GM18520 (cell line): ENCODE data around the gene CBARP.
A peak's percentile ranks its signal among the peaks of the same experiment; 100 is the strongest.

Source experiments
- ATAC-seq: cut with Tn5 transposase; IDR thresholded peaks from one replicate; pipeline ENCODE4 v1.9.1; 2021; ENCODE audit not compliant: unreplicated experiment

Gene CBARP

DNA sequence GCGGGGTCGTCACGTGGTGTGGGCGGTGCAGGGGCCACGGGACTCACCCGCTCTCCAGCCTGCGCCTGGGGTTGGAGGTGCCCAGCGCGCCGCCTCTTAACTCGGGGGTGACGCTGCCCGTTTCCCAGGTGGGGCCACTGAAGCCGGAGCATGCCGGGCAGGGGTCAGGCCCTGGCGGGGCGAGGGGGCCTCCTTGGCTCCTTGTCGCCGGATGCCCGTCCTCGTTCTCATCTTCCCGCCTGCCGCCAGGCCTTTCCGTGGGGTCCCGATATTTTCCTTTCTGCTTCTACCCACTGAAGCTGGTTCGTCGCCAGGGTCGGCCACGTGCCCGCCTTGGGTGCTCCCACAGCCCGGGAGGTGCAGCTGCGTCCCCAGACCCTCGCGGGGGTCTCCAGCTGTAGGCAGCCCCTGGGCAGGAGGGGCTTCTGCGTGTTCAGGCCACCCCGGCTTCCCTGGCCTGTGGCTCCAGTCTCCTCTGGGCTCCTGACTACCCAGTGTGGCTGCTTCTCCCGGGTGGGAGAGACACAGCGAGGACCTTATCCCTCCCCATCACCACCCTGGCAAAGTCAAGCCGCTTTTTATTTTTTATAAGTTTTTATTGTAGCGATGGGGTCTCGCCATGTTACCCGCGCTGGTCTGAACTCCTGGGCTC lies 38.3 kb upstream of the CBARP start:
- no peak for ATAC-seq

- ATAC-seq = peak; percentile 80
Measured at GRCh38 chr19:1275260-1275975, 37.6 kb upstream of the CBARP start, which contains the start of gene FAM174C. FAM174C (plus strand) TSS chr19:1275530; CDS start chr19:1275550, 20 bp downstream.

- no peak for ATAC-seq
Measured at GRCh38 chr19:1274852-1275259, 37.1 kb upstream of the CBARP start.

DNA sequence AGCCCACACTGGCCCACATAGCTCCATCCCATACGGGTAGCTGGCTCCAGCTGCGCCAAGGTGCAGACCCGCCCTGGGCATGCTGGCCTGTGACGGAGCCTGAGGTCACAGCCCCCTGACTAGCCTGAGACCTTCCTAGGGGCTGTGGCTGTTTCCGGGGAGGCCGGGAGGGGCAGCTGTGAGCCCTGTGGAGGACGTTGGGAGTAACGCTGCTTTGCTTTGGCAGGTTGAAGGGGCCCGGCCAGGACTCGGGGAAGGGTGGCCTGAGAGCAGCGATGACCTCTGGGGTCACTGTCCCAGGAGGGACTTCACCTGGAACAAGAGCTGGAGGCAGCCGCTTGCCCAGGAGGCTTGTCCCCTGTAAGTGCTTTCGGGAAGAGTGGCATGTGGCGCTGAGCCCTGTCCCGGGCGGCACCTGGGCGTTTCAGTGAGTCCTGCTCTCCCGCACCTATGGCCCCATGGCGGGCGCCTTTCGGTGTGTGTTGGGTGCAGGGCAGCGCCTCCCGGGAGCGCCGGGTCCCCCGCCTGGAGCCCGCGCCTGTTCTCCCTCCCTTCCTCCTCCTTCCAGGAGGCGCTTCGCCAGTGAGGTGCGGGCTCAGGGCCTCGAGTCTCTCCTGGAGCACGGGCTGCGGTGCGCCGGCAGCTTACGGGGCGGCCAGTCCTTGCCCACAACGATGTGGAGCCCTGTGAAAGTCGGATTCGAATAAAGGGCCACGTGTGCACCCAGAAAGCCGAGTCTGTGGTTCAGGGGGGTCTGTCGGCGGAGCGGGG lies 36.5 kb upstream of the CBARP start:
- ATAC-seq = no peak

- no peak for ATAC-seq
Measured at GRCh38 chr19:1273263-1274041, 35.6 kb upstream of the CBARP start.

DNA sequence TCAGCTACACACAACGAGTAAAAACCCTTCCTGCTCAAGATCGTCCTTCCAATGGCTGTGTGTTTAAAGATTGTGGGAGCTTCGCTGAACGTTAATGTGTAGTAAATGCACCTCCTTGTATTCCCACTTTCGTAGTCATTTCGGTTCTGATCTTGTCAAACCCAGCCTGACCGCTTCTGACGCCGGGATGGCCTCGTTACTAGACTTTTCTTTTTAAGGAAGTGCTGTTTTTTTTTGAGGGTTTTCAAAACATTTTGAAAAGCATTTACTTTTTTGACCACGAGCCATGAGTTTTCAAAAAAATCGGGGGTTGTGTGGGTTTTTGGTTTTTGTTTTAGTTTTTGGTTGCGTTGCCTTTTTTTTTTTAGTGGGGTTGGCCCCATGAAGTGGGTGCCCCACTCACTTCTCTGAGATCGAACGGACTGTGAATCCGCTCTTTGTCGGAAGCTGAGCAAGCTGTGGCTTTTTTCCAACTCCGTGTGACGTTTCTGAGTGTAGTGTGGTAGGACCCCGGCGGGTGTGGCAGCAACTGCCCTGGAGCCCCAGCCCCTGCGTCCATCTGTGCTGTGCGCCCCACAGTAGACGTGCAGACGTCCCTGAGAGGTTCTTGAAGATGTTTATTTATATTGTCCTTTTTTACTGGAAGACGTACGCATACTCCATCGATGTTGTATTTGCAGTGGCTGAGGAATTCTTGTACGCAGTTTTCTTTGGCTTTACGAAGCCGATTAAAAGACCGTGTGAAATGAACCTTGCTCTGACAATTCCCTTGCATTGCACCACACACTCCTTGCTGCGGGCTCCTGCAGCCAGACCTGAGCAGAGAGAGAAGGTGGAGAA lies 34.8 kb upstream of the CBARP start:
- ATAC-seq = no peak

- ATAC-seq = no peak
Measured at GRCh38 chr19:1271528-1272422, 34.0 kb upstream of the CBARP start.

DNA sequence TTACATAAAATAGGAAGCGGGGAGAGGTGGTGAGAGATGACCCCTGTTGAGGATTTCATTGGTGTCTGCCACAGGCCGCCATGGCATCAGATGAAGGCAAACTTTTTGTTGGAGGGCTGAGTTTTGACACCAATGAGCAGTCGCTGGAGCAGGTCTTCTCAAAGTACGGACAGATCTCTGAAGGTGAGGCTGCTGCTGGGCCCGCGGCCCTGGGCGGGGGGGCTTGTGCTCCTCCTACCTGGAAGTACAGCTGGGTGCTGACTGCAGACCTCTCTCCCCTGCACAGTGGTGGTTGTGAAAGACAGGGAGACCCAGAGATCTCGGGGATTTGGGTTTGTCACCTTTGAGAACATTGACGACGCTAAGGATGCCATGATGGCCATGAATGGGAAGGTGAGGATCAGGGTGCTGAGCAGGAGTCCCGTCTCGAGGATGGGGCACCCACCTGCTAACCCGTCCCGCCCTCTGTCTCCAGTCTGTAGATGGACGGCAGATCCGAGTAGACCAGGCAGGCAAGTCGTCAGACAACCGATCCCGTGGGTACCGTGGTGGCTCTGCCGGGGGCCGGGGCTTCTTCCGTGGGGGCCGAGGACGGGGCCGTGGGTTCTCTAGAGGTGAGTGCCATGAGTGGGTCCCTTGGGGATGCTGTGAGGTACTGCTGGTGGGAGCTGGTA lies 33.2 kb upstream of the CBARP start:
- ATAC-seq = no peak

DNA sequence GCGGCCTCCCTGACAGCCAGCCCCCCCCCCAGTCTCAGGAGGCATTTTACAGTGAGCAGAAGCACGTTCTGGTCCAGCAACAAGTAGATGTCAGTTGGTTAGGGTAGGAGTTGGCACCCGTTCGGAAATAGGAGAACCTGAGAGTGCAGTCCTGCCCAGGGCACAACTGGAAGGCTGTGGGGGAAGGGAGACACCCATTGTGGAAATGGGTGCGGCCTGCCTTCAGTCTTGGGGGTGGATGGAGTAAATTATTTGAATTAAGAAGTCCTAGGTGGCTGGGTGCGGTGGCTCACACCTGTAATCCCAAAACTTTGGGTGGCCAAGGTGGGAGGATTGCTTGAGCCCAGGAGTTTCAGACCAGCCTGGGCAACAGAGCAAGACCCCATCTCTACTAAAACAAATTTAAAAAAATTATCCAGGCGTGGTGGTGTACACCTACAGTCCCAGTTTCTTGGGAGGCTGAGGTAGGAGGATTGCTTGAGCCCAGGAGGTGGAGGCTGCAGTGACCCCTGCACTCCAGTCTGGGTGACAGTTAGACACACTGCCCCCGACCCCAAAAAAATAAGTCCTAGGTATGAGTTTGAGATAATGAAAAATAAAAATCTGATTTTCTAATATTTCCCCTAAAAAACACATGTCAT lies 32.5 kb upstream of the CBARP start:
- ATAC-seq = no peak

GRCh38 chr19:1269478-1270212 lies 31.8 kb upstream of the CBARP start:
- ATAC-seq = peak; percentile 24

GRCh38 chr19:1269065-1269477 lies 31.3 kb upstream of the CBARP start, which contains the start of gene CIRBP:
CIRBP (plus strand) TSS chr19:1269332; CDS start chr19:1270934, 1,602 bp downstream.
- peak; percentile 46 for ATAC-seq

DNA sequence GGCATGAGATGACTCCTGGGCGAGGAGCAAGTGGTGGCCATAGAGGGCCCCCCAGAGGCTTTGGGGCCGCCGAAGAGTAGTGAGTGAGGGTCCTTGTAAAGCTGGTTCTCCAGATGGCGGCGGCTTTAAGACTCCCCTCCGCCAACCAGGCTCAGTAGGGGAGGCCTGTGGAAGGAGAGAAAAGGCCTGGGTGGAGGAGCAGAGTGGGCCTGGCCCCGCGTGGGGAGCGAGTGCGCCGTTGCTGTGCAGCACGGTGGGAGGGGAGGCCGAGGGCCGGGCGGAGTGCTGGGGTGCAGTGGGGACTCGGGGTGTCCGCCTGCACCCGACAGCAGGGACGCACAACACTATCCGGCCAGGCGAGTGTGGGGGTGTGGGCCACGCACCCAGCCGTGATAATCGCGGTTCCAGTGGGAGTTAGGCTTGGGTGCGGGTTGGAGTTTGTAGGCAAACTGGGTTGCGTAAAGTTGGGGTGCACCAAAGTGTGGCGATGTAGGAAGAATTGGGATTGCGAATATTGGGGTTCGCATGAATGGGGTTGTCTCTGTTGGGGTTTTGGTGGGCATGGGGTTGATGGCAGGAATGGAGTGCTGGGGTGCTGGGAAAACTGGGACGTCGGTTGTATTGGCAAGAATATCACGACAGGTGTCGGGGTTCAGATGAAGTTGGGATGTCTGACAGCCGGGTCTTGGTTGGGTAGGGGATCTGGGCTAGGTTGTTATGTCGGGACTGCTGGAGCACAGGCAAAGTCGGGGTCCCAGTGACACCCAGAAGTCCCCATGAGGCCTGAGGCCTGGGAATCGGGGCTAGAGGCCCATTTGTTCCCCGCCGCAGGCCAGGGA lies 30.6 kb upstream of the CBARP start:
- ATAC-seq = no peak

GRCh38 chr19:1267477-1268225 lies 29.8 kb upstream of the CBARP start:
- ATAC-seq = no peak

DNA sequence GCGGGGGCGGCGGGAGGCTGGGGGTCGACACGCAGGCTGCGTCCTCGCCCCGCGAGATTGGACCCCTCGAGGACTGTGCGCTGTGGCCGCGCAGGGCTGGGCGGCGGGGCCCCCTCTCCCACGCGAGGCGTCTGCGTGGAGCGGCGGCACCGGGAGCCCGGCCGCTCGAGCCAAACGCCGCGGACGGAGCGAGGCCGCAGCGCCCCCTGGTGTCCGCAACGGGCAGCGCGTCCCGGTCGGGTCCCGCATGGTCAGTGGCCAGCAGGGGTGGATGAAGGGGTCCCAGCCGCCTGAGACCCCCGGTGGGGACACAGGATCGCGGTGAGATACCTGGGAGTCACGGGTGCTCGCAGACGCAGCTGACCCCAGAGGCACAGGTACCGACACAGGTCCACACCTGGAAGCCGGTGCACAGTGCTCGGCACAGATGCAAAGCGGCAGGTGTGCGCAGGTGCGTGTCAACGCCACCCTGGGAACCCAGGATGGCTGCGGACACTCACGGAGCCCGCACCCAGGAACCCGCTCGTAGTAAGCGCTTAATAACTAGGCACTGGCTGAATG lies 29.2 kb upstream of the CBARP start:
- peak; percentile 14 for ATAC-seq

- ATAC-seq = peak; percentile 31
Measured at GRCh38 chr19:1266129-1266915, 28.5 kb upstream of the CBARP start.
